GM12874 (cell line): ENCODE results near the gene NEK6.

Experiments used
- CTCF ChIP-seq: IDR thresholded peaks from 2 replicates; pipeline ENCODE4 v1.5.1; 2011; ENCODE audit warnings: low read depth, mild to moderate bottlenecking, control low read depth, low read length, moderate library complexity; ENCODE audit not compliant: insufficient read depth

Gene NEK6

GRCh38 chr9:124386201-124386600 is 128.5 kb downstream of the NEK6 start:
- TF ChIP-seq CTCF: no peak

- no peak for TF ChIP-seq CTCF
Measured at GRCh38 chr9:124388275-124389048, 130.7 kb downstream of the NEK6 start.

GRCh38 chr9:124389146-124389939 is 131.6 kb downstream of the NEK6 start:
- no peak for TF ChIP-seq CTCF

GRCh38 chr9:124390794-124391658 is 133.3 kb downstream of the NEK6 start:
- TF ChIP-seq CTCF: no peak

- TF ChIP-seq CTCF: no peak
Measured at GRCh38 chr9:124392254-124392870, 134.6 kb downstream of the NEK6 start.

- TF ChIP-seq CTCF: no peak
Measured at GRCh38 chr9:124392871-124393460, 135.2 kb downstream of the NEK6 start.

GRCh38 chr9:124394167-124394566 is 136.4 kb downstream of the NEK6 start:
- TF ChIP-seq CTCF: no peak
